Frontal cortex (tissue), 4 donors: ENCODE data around the gene RAB43. TPM values are rescaled to one million over a fixed set of nuclear protein-coding genes. Genes with fewer than 3 reads are reported as not detected.

ENCODE experiments used
- DNase-seq, 2 donors: peaks; one replicate each; pipeline ENCODE4 v3.0.0; 2012; ENCODE audit warnings: low spot score in 2 of 2
- FAIRE-seq: peaks from 2 replicates; lab custom pipeline; 2012; peaks lifted over from hg19 to GRCh38; lab: Jason Lieb, UNC
- total RNA-seq: library from RNA; depleted of rRNA; stranded (reverse); fragments of >200 nt; gene quantifications from one replicate; pipeline ENCODE4 v1.2.3, GENCODE V29; 2014
- donor health status: control.
- donor health status: control.
- donor health status: control.

RAB43 gene
- total RNA-seq, 1 donor from 2014 or later = 2.0 TPM

DNA sequence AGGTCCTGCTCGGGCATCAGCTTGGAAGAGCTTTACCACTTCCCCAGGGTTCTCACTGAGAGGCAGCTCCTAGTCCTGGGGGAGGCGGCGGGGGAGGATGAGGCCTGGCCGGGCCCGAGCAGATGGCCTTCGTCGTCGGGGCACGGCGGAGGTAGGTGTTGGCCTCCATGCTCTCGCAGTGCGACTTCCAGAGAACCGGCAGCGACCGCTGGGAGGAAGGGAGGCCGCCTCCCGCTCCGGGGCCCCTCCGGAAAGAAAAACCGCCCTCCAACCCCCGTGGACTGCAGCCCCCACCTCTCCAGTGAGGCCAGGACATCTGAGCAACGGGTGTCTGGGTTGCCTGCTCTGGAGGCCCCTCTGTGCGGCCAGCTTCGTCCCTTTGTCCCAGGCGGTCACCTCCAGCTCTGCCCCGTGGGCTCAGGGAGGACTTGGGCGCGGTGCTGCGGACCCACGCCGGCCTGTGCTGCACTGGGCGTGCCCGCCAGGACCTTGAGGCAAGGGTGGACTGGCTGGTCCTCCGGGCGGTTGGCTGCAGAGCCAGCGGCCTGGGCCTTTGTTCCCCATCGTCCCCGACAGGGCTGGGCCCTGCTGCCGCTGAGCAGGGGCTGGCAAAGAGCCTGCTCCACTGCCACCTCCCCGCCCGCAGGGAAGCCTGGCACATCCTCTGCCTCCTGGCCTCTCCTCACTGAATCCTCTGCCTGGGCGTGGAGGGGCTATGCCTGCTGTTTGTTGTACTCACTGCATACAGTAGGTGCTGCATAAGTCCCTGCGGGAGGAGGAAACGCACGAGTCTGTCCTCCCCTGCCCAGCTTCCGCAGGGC is 74.7 kb downstream of the RAB43 start:
- DNase-seq = no peak
- no peak for FAIRE-seq

- FAIRE-seq (no peak), DNase-seq (peak in 1 of 2 donors; percentile 38)
These were observed 75.4 kb downstream of the RAB43 start for GRCh38 chr3:129046037-129046731.

GRCh38 chr3:129045675-129046036 is 75.9 kb downstream of the RAB43 start:
- no peak for FAIRE-seq

GRCh38 chr3:129040579-129041300 is 80.9 kb downstream of the RAB43 start:
- DNase-seq (no peak), FAIRE-seq (no peak)

More at GRCh38 chr3:129045675-129046036, 75.9 kb downstream of the RAB43 start:
- DNase-seq = peak in 1 of 2 donors; percentile 41

GRCh38 chr3:129040039-129040336 is 81.6 kb downstream of the RAB43 start:
- DNase-seq (no peak), FAIRE-seq (no peak)

DNA sequence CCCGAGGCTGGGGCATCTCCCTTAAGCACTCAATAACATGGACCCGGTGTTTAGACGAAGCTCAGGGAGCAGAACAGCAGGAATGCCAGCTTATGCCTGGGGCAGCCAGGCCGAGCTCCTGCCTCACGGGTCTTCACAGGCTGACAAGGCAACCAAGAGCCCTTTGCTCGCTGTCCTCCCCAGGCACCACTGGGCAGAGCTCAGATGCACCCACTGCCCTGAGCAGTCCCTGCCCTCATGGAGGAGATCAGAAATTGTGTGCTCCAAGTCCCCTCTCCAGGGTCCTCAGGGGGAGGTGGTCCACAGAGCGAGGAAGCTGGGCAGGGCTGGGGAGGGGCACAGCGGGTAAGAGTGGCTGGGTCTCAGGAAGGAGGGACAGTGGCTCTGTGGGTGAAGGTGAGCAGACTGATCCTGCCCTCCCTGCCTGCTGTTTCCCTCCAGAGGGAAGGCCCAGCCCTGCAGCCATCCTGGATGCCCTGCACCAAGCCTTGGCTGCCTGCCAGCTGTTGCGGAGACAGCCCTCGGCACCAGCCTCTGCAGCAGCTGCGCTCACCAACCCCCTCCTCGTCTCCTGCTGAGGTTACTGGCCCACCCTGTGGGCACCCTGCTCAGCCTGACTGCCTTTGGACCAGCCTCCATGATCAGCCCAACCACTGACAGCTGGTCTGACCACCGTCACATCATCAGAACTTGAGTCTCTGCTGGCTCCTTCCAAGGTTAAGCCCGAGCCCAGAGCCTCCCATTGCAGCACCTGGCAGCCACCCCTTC is 82.1 kb downstream of the RAB43 start:
- DNase-seq = no peak

GRCh38 chr3:129038121-129038855 is 83.3 kb downstream of the RAB43 start:
- DNase-seq = no peak
- no peak for FAIRE-seq

More for the DNA sequence above, 82.1 kb downstream of the RAB43 start:
- FAIRE-seq = no peak

Other genes with a start within 250 kb of the RAB43 start
- gene ACAD9, start 242.2 kb downstream of the RAB43 start, total RNA-seq = 27.7 TPM
- 1.6 TPM for gene CFAP92, start 127.7 kb downstream of the RAB43 start, total RNA-seq
- 0.41 TPM for gene EFCC1, start 120.5 kb downstream of the RAB43 start, total RNA-seq
- not detected for gene GP9, start 61.0 kb downstream of the RAB43 start, total RNA-seq
- gene ISY1, start 39.3 kb upstream of the RAB43 start, total RNA-seq = 13.9 TPM
- 169 TPM for gene CNBP, start 62.1 kb upstream of the RAB43 start, total RNA-seq
- gene COPG1, start 127.8 kb upstream of the RAB43 start, total RNA-seq = 137 TPM
- 21.6 TPM for gene HMCES, start 157.1 kb upstream of the RAB43 start, total RNA-seq